Testis (tissue), 3 donors: ENCODE results near the gene PPBP. TPM values are rescaled to one million over a fixed set of nuclear protein-coding genes. Genes with fewer than 3 reads are reported as not detected.
"Not testable (repeated sequence)": the region's sequence is repeated elsewhere in the genome, so short reads cannot be mapped to it uniquely, and the experiment has no call there.

Source experiments
- DNase-seq: peaks from one replicate; pipeline ENCODE4 v3.0.0-alpha.2; 2019
- H3K27ac ChIP-seq, 2 donors: fragments of 200-600 bp; sonication (generic); one replicate each; pipeline ENCODE4 v1.5.1; 2019
- H3K27me3 ChIP-seq: fragments of 200-600 bp; sonication (generic); one replicate; pipeline ENCODE4 v1.5.1; 2019
- H3K36me3 ChIP-seq: fragments of 200-600 bp; sonication (generic); one replicate; pipeline ENCODE4 v1.5.1; 2017; ENCODE audit warnings: low read depth; ENCODE audit errors: missing control alignments
- H3K4me1 ChIP-seq: fragments of 200-600 bp; sonication (generic); one replicate; pipeline ENCODE4 v1.5.1; 2019
- H3K4me3 ChIP-seq, 2 donors: fragments of 200-600 bp; sonication (generic); one replicate each; pipeline ENCODE4 v1.5.1; 2017 to 2019
- H3K9me3 ChIP-seq: fragments of 200-600 bp; sonication (generic); one replicate; pipeline ENCODE4 v1.5.1; 2017
- POLR2A ChIP-seq: fragments of 450-650 bp; IDR thresholded peaks from one replicate; pipeline ENCODE4 v1.6.1; 2017; ENCODE audit warnings: antibody characterized with exemption, mild to moderate bottlenecking, moderate library complexity
- WGBS, 2 donors: methylation state at CpG; one replicate each; pipeline ENCODE4 v1.1.5; 2018; 5-methylcytosine and 5-hydroxymethylcytosine counted together
- intact Hi-C: fragments of 100-400 bp; cut with DNase I; formaldehyde crosslinking; loops from one replicate; pipeline ENCODE4 v1.15.1; 2023; ENCODE audit warnings: low total_unique reads
- polyA plus RNA-seq: library from polyadenylated mRNA; stranded (reverse); fragments of 350-450 nt; fragmentation: Illumina TruSeq; extraction: RNeasy Lipid Tissue Mini Kit (QIAGEN cat#74804); gene quantifications from one replicate; pipeline ENCODE4 v1.2.3, GENCODE V29; 2014; ENCODE audit warnings: low read depth, low replicate concordance; ENCODE audit not compliant: insufficient read depth
- total RNA-seq, 2 donors: library from RNA; depleted of rRNA; stranded (reverse); fragments of >200 nt; gene quantifications; one replicate each; pipeline ENCODE4 v1.2.3, GENCODE V29; 2016
- TF ChIP-seq, protein P1 (sequence below), 3 experiments: fragments of 450-650 bp in 2 of 3; fragments of 200-600 bp in 1 of 3; sonication (generic) in 1 of 3; IDR thresholded peaks; one replicate each; pipeline ENCODE4 v1.5.1; 2016 to 2019; ENCODE audit warnings: antibody characterized with exemption in 3 of 3, mild to moderate bottlenecking in 2 of 3, moderate library complexity in 1 of 3

The PPBP gene
- total and polyA plus RNA-seq, 3 donors from 2014 or later, result not detected

DNA sequence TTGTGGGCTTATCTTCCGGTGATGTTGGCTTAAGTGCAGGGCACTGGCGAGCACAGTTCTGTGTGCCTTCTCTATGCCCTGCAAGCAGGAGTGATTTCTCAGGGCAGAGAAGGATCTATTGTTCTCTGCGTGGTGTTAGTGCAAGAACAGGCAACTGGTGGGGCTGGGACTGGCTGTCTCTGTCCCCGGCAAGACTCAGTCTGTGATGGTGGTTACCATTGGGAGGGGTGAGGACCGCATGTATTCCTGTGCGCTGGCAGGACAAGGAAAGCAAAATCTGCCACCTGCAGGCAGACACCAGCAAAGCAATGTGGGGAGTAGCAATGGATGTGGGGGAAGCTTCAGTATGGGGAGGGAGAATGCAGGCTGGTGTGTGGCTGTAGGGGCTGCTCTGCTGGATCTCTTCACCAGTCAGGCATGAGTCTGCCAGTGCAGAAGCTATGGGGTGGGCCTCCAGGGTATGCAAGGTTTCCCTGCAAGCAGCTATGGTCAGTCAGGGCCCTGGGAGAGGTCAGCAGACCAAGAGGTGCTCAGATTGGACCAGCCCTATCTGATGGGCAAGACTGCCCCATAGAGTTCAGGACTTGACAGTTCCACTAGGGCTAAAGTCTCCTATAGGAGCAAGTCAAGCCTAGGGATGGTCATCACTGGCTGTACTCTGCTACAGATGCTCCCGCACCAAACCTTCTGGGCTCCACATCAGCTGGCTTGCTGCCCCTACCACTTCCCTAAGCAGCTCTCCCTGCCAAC, 23.0 kb downstream of the PPBP start:
- no peak overlapping the region for H3K4me3 ChIP-seq
- no peaks in the 10 kb centered on the region for H3K4me1 ChIP-seq
- WGBS, 2 donors, result 49 to 66% methylated on average over 6 to 7 of the region's 7 CpGs
- DNase-seq, result peak; percentile 21
- H3K27ac ChIP-seq, result no peak overlapping the region
- no peaks in the 10 kb centered on the region for H3K36me3 ChIP-seq
- no peaks in the 10 kb centered on the region for H3K27me3 ChIP-seq
- TF ChIP-seq, protein P1, sequence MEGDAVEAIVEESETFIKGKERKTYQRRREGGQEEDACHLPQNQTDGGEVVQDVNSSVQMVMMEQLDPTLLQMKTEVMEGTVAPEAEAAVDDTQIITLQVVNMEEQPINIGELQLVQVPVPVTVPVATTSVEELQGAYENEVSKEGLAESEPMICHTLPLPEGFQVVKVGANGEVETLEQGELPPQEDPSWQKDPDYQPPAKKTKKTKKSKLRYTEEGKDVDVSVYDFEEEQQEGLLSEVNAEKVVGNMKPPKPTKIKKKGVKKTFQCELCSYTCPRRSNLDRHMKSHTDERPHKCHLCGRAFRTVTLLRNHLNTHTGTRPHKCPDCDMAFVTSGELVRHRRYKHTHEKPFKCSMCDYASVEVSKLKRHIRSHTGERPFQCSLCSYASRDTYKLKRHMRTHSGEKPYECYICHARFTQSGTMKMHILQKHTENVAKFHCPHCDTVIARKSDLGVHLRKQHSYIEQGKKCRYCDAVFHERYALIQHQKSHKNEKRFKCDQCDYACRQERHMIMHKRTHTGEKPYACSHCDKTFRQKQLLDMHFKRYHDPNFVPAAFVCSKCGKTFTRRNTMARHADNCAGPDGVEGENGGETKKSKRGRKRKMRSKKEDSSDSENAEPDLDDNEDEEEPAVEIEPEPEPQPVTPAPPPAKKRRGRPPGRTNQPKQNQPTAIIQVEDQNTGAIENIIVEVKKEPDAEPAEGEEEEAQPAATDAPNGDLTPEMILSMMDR (IDR thresholded peaks at IDR 0.05), result no peak
- TF ChIP-seq POLR2A, result no peak
- H3K9me3 ChIP-seq, result no peaks in the 10 kb centered on the region
- intact Hi-C loops, result no loop called here

DNA sequence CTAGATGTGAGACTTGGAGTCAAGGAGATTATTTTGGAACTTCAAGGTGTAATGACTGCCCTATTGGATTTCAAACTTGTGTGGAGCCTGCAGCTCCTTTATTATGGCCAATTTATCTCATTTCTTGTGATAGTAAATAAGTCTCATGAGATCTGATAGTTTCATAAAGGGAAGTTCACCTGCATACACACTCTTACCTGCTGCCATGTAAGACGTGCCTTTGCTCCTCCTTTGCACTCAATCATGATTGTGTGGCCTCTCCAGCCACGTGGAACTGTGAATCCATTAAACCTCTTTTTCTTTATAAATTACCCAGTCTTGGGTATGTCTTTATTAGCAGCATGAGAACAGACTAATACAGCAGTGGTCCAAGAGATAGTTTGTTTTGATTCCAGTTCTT, 25.3 kb downstream of the PPBP start:
- Histone ChIP-seq H3K27ac (no peak overlapping the region), H3K36me3 (no peaks in the 10 kb centered on the region), H3K27me3 (no peaks in the 10 kb centered on the region), H3K9me3 (no peaks in the 10 kb centered on the region), H3K4me3 (no peak overlapping the region), H3K4me1 (no peaks in the 10 kb centered on the region)
- no peak for TF ChIP-seq POLR2A
- TF ChIP-seq, protein P1 (IDR thresholded peaks at IDR 0.05), result no peak
- WGBS, 2 donors, result 62 to 74% methylated on average over 2 of the region's 2 CpGs
- intact Hi-C loops, result no loop called here
- no peak for DNase-seq

DNA sequence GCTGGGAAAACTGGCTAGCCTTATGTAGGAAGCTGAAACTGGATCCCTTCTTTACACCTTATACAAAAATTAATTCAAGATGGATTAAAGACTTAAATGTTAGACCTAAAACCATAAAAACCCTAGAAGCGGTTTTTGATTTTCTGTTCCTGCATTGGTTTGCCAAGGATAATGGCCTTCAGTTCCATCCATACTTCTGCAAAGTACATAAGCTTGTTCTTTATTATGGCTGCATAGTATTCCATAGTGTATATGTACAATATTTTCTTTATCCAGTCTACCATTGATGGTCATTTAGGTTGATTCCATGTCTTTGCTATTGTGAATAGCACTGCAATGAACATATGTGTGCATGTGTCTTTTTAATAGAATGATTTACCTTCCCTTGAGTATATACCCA, 28.9 kb downstream of the PPBP start:
- DNase-seq, H3K4me3 ChIP-seq, H3K36me3 ChIP-seq, H3K9me3 ChIP-seq, H3K27ac ChIP-seq, intact Hi-C loops, H3K27me3 ChIP-seq, H3K4me1 ChIP-seq: not testable (repeated sequence)
- WGBS, 2 donors, result 89 to 95% methylated on average over 1 of the region's 1 CpG

DNA sequence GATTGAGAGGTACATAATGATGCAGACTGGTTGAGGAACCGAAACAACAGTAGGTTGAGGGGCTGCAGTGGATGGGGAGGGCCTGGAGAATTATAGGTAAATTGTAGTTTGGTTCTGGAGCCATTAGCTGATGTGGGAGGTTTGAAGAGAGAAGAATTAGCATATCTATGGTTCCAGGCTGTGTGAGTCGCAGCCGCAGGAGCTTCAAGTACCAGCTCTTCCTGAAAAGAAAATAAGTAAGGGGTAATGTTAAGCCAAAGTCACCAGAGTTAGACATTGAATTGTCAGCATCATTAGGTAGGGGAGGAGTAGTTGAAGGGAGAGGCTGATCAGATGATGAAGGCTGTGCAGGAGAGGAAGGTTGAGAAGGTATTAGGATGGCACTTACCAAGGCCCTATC, 35.6 kb downstream of the PPBP start:
- Histone ChIP-seq H3K9me3 (no peaks in the 10 kb centered on the region), H3K27ac (no peak overlapping the region), H3K4me1 (no peaks in the 10 kb centered on the region), H3K4me3 (no peak overlapping the region), H3K36me3 (no peaks in the 10 kb centered on the region), H3K27me3 (no peaks in the 10 kb centered on the region)
- intact Hi-C loops, result no loop called here
- no peak for DNase-seq
- WGBS, 2 donors, result 89 to 93% methylated on average over 3 of the region's 3 CpGs
- no peak for TF ChIP-seq POLR2A
- TF ChIP-seq, protein P1 (IDR thresholded peaks at IDR 0.05), result no peak

DNA sequence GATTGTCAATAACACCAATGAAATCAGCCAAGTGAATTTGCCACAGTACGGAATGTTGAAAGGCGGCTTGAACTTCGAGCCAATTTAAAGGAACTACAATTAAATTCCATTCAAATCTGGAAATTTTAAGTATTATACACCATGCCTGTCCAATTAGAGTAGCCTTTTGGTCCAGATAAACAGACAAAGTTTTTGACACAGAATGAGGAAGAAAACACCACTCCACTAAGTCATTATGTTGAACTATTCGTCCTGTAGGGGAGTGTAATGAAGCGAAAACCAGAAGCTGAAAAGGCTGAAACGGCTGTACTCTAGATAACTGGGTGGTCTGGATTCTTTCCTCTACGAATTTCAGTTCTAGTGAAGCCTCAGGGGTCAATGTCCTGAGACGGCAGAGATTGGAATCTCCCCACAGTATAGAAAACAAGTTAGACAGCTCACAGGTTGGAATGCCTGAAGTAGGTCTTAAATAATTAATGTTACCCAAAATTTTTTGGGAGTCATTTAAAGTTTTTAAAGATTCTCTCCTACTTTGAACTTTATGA, 37.5 kb downstream of the PPBP start:
- H3K4me3 ChIP-seq, H3K9me3 ChIP-seq, H3K27me3 ChIP-seq, H3K4me1 ChIP-seq, DNase-seq, H3K36me3 ChIP-seq, H3K27ac ChIP-seq, intact Hi-C loops: not testable (repeated sequence)
- WGBS, 2 donors, result 63 to 75% methylated on average over 8 of the region's 8 CpGs
